Placental pericyte (primary cell): ENCODE measurements around the gene CNST. TPM values are rescaled to one million over a fixed set of nuclear protein-coding genes. Genes with fewer than 3 reads are reported as not detected.

Experiments
- small RNA-seq: library from RNA; depleted of rRNA; stranded (forward); fragments of <200 nt; gene quantifications from one replicate; pipeline ENCODE3, GENCODE V24; 2012; ENCODE audit warnings: low replicate concordance
- total RNA-seq: library from RNA; depleted of rRNA; stranded (reverse); fragments of >200 nt; gene quantifications from 2 replicates; pipeline ENCODE4 v1.2.3, GENCODE V29; 2012

Gene CNST
- total RNA-seq, result 28.0 and 34.8 TPM in 2 replicates

DNA sequence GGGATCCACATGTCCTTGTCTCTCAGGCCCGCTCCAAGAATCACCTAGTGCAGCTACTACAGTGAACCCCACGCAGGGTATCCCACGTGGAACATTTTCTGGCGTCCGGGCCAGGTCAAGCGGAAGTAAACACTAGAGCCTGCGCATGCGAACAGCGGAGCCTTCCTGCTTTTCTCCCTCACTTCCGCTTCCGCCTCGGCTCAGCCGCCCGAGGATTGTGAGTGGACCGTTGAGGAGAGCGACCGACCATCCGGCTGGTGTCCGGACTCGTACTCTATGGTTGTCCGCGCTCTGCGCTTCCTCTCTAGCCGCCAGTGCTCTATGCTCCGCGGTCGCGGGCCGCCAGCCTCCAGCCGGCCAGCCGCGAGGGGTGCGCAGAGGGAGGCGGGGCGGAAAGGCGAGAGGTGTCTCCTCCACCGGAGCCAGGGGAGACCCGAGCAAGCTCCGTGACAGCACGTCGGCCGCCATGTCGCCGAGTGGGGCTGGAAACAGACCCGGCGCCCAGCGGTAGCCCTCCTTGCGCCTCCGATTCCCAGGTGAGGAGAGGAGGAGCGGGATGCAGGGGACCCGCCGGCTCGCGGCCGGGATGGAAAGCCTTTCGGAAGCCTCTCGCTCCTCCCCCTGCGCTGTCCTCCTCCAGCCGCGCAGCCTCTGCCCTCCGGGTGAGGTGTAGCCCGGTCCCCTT is at the start of gene CNST, which contains the start of gene TFB2M:
CNST (plus strand) TSS at position 329 of the 685 bp plus-strand sequence. CDS start 25,107 bp downstream, outside the sequence.
TFB2M (minus strand) TSS at position 134 of the 685 bp plus-strand sequence; CDS start at position 11, 123 bp downstream.

Small RNA genes within 50 kb of the gene (small RNA-seq; reads per million reads assigned to genes)
- gene AL356583.2, result not detected
- gene AL591623.2, result not detected

Other genes with a start within 250 kb of the CNST start
- 21.4 and 27.2 TPM in 2 replicates for gene SMYD3, start 59.2 kb upstream of the CNST start, total RNA-seq
- 18.2 and 26.1 TPM in 2 replicates for gene TFB2M, start 195 bp upstream of the CNST start, total RNA-seq
- gene SCCPDH, start 158.0 kb downstream of the CNST start, total RNA-seq, result 32.8 and 35.5 TPM in 2 replicates